H1 (cell line): ENCODE measurements around the gene GALK1. TPM values are rescaled to one million over a fixed set of nuclear protein-coding genes. Genes with fewer than 3 reads are reported as not detected.

ENCODE experiments used
- CTCF ChIA-PET: fragments of 300-600 bp; sonication (Branson Sonifier 250); formaldehyde crosslinking; loops from one replicate; lab custom pipeline; 2021; ENCODE audit not compliant: partially characterized antibody; lab: Charles Lee
- POLR2A ChIA-PET: fragments of 300-600 bp; sonication (Branson Sonifier 250); formaldehyde crosslinking; loops from one replicate; lab custom pipeline; 2021; ENCODE audit warnings: inconsistent platforms; ENCODE audit not compliant: partially characterized antibody; lab: Charles Lee
- DNase-seq, 2 experiments: peaks; one replicate each; pipeline versions ENCODE4 v3.0.0 to v3.0.0-alpha.2; 2010 to 2022; ENCODE audit warnings: low spot score in 2 of 2, low read depth in 1 of 2, mixed read lengths in 1 of 2
- FAIRE-seq: peaks from 2 replicates; lab custom pipeline; 2011; peaks lifted over from hg19 to GRCh38; lab: Jason Lieb, UNC
- H2AFZ ChIP-seq: 2 replicates; pipeline ENCODE4 v1.8.1; 2012; ENCODE audit warnings: low read length, inconsistent platforms
- H2AK5ac ChIP-seq: 2 replicates; pipeline ENCODE4 v1.6.1; 2013; ENCODE audit warnings: low read depth, low read length
- H2BK120ac ChIP-seq: replicated peaks from 2 replicates; pipeline ENCODE3; 2013; ENCODE audit warnings: low read depth, low read length, inconsistent platforms
- H2BK12ac ChIP-seq: 2 replicates; pipeline ENCODE4 v1.6.1; 2013; ENCODE audit warnings: low read depth, low read length
- H2BK15ac ChIP-seq: 2 replicates; pipeline ENCODE4 v1.6.1; 2013; ENCODE audit warnings: low read length
- H2BK20ac ChIP-seq: 2 replicates; pipeline ENCODE4 v1.6.1; 2013; ENCODE audit warnings: low read length
- H2BK5ac ChIP-seq: 2 replicates; pipeline ENCODE4 v1.6.1; 2013; ENCODE audit warnings: low read depth, low read length
- H3K14ac ChIP-seq: 2 replicates; pipeline ENCODE4 v1.6.1; 2013; ENCODE audit warnings: inconsistent platforms; ENCODE audit not compliant: insufficient read length
- H3K18ac ChIP-seq: 2 replicates; pipeline ENCODE4 v1.6.1; 2013; ENCODE audit warnings: low read length; ENCODE audit errors: extremely low read depth
- H3K23ac ChIP-seq: 2 replicates; pipeline ENCODE4 v1.6.1; 2013; ENCODE audit warnings: inconsistent platforms; ENCODE audit not compliant: insufficient read length
- H3K23me2 ChIP-seq: 2 replicates; pipeline ENCODE4 v1.6.1; 2013; ENCODE audit warnings: low read depth, low read length
- H3K27ac ChIP-seq: 2 replicates; pipeline ENCODE4 v1.6.1; 2011; ENCODE audit warnings: low read depth, low read length, inconsistent platforms
- H3K27me3 ChIP-seq, 4 experiments: replicated peaks in 1 of 4; 1 replicate in 1 of 4; 2 replicates in 3 of 4; pipeline versions ENCODE4 v1.6.1 to v1.8.1; 2011 to 2013; ENCODE audit warnings: low read length in 3 of 4, mild to moderate bottlenecking in 3 of 4, inconsistent platforms in 2 of 4, mixed read lengths in 2 of 4, moderate library complexity in 1 of 4; ENCODE audit not compliant: control insufficient read depth in 3 of 4, insufficient read depth in 3 of 4; ENCODE audit errors: extremely low read depth in 1 of 4
- H3K36me3 ChIP-seq, 4 experiments: 2 replicates each; pipeline versions ENCODE4 v1.6.1 to v1.8.1; 2011 to 2013; ENCODE audit warnings: mild to moderate bottlenecking in 4 of 4, low read length in 3 of 4, moderate library complexity in 2 of 4, control low read depth in 1 of 4, inconsistent platforms in 1 of 4; ENCODE audit not compliant: insufficient read depth in 4 of 4, control insufficient read depth in 2 of 4
- H3K4ac ChIP-seq: replicated peaks from 2 replicates; pipeline ENCODE3; 2013; ENCODE audit warnings: low read length, low read depth, mixed read lengths, inconsistent platforms; ENCODE audit not compliant: insufficient read length
- H3K4me1 ChIP-seq, 4 experiments: replicated peaks in 1 of 4; 1 replicate in 1 of 4; 2 replicates in 3 of 4; pipeline versions ENCODE4 v1.6.1 to v1.8.1; 2011 to 2013; ENCODE audit warnings: low read length in 3 of 4, inconsistent platforms in 2 of 4, mixed read lengths in 1 of 4; ENCODE audit not compliant: insufficient read depth in 4 of 4, control insufficient read depth in 3 of 4
- H3K4me2 ChIP-seq, 2 experiments: 2 replicates each; pipeline versions ENCODE4 v1.6.1 to v1.8.1; 2011 to 2013; ENCODE audit warnings: low read depth in 2 of 2, low read length in 2 of 2, control low read depth in 1 of 2, inconsistent platforms in 1 of 2, mild to moderate bottlenecking in 1 of 2; ENCODE audit not compliant: insufficient read depth in 1 of 2
- H3K4me3 ChIP-seq, 4 experiments: fragments of 200-600, 300-600 bp in 1 of 4; sonication (generic), shearing (Covaris generic), sonication (Bioruptor Twin) in 1 of 4; 2 replicates each; pipeline versions ENCODE4 v1.5.1 to v1.8.1; 2011 to 2016; ENCODE audit warnings: low read length in 4 of 4, low read depth in 3 of 4, control low read depth in 2 of 4, inconsistent platforms in 2 of 4, mild to moderate bottlenecking in 2 of 4, mixed read lengths in 1 of 4, moderate library complexity in 1 of 4; ENCODE audit not compliant: insufficient read depth in 2 of 4; ENCODE audit errors: extremely low read depth in 1 of 4
- H3K56ac ChIP-seq: replicated peaks from 2 replicates; pipeline ENCODE3; 2013; ENCODE audit warnings: low read depth, mild to moderate bottlenecking, mixed read lengths, low read length, inconsistent platforms; ENCODE audit not compliant: insufficient read length
- H3K79me1 ChIP-seq: 2 replicates; pipeline ENCODE4 v1.6.1; 2013; ENCODE audit warnings: low read depth, low read length, control low read depth
- H3K79me2 ChIP-seq, 2 experiments: 2 replicates each; pipeline versions ENCODE4 v1.6.1 to v1.8.1; 2012 to 2013; ENCODE audit warnings: low read length in 2 of 2, mild to moderate bottlenecking in 2 of 2, inconsistent platforms in 1 of 2; ENCODE audit not compliant: insufficient read depth in 2 of 2, control insufficient read depth in 1 of 2
- H3K9ac ChIP-seq, 4 experiments: replicated peaks in 1 of 4; 1 replicate in 1 of 4; 2 replicates in 3 of 4; pipeline versions ENCODE4 v1.6.1 to v1.8.1; 2011 to 2013; ENCODE audit warnings: low read depth in 3 of 4, low read length in 3 of 4, control low read depth in 2 of 4, mild to moderate bottlenecking in 2 of 4, moderate library complexity in 2 of 4, inconsistent platforms in 1 of 4; ENCODE audit errors: extremely low read depth in 1 of 4
- H3K9me3 ChIP-seq, 2 experiments: 2 replicates each; pipeline versions ENCODE4 v1.6.1 to v1.8.1; 2012 to 2013; ENCODE audit warnings: mild to moderate bottlenecking in 2 of 2, moderate library complexity in 2 of 2, control low read depth in 1 of 2, inconsistent platforms in 1 of 2, low read depth in 1 of 2, low read length in 1 of 2, mixed read lengths in 1 of 2; ENCODE audit not compliant: insufficient read depth in 2 of 2
- H4K20me1 ChIP-seq, 2 experiments: replicated peaks in 1 of 2; 2 replicates each; pipeline versions ENCODE3 to v1.8.1; 2011 to 2013; ENCODE audit warnings: inconsistent platforms in 2 of 2, low read length in 2 of 2, mild to moderate bottlenecking in 1 of 2; ENCODE audit not compliant: insufficient read depth in 2 of 2, control insufficient read depth in 1 of 2
- H4K5ac ChIP-seq: 2 replicates; pipeline ENCODE4 v1.6.1; 2013; ENCODE audit warnings: low read length, low read depth, mixed read lengths, inconsistent platforms; ENCODE audit not compliant: insufficient read length
- H4K8ac ChIP-seq: 2 replicates; pipeline ENCODE4 v1.8.0; 2013; ENCODE audit warnings: mild to moderate bottlenecking, moderate library complexity, low read length, inconsistent platforms; ENCODE audit not compliant: insufficient read depth; ENCODE audit errors: extremely low read depth
- H4K91ac ChIP-seq: replicated peaks from 2 replicates; pipeline ENCODE3; 2013; ENCODE audit warnings: low read length, mixed read lengths, inconsistent platforms; ENCODE audit not compliant: insufficient read length
- CBX8 ChIP-seq: fragments of 300-800, 300-1000 bp; sonication (generic); IDR thresholded peaks from 2 replicates; pipeline ENCODE4 v1.7.1; 2016; ENCODE audit warnings: low read depth, low read length, borderline replicate concordance
- KDM1A ChIP-seq: fragments of 200-600, 300-600 bp; sonication (generic); IDR thresholded peaks from 2 replicates; pipeline ENCODE4 v1.7.1; 2016; ENCODE audit warnings: mild to moderate bottlenecking, low read length, borderline replicate concordance
- WGBS, 2 experiments: shearing (Covaris generic) in 1 of 2; methylation state at CpG; one replicate each; pipeline versions ENCODE4 v1.1.6 to v1.1.7; 2013 to 2015; ENCODE audit warnings: low lambda C conversion rate in 2 of 2, mixed read lengths in 2 of 2, inconsistent platforms in 1 of 2, low coverage in 1 of 2, missing lambda C conversion rate in 1 of 2; ENCODE audit not compliant: insufficient replicate concordance in 2 of 2, insufficient coverage in 1 of 2, insufficient read length in 1 of 2; ENCODE audit errors: extremely low coverage in 1 of 2, missing lambda C conversion rate in 1 of 2; 5-methylcytosine and 5-hydroxymethylcytosine counted together
- polyA plus RNA-seq, 7 experiments: library from polyadenylated mRNA; depleted of rRNA in 3 of 7; stranded (reverse) in 5 of 7; unstranded in 2 of 7; fragments of >200 nt in 5 of 7; fragments of 200-250 nt in 2 of 7; gene quantifications; 1 replicate in 5 of 7; 2 replicates in 1 of 7; 4 replicates in 1 of 7; pipeline versions ENCODE4 v1.2.1 to v1.2.3, GENCODE V29; 2011 to 2013; ENCODE audit warnings: missing spikeins in 2 of 7, mixed read lengths in 2 of 7
- total RNA-seq: library from RNA; stranded (reverse); fragmentation: NEBNext Ultra II Directional; extraction: Animal tissue kit (Norgen Biotek cat#: 25700); gene quantifications from 2 replicates; pipeline ENCODE4 v1.2.1, GENCODE V29; 2021

The GALK1 gene
- total and polyA plus RNA-seq, 2 of the 8 experiments (the other 6 are each of a cell fraction or from before 2014, with no cell fraction given) = 34.1 to 47.9 TPM

- Histone ChIP-seq H2AFZ (no peak overlapping the region), H2BK12ac (no peak overlapping the region), H4K20me1 (peaks cover 0 to 5% of the 10 kb centered on the region in 2 experiments), H3K18ac (no peak overlapping the region), H3K4me1 (no peaks in the 10 kb centered on the region; a peak in 2 of 7 replicates), H2BK20ac (no peak overlapping the region), H4K91ac (no peak overlapping the region), H3K23ac (no peak overlapping the region), H2BK120ac (no peak overlapping the region), H3K23me2 (no peaks in the 10 kb centered on the region), H3K36me3 (no peaks in the 10 kb centered on the region), H3K27me3 (no peaks in the 10 kb centered on the region), H3K4me2 (no peak overlapping the region), H2AK5ac (no peak overlapping the region), H3K4me3 (no peak overlapping the region), H2BK5ac (no peak overlapping the region), H3K4ac (no peak overlapping the region), H3K9me3 (no peaks in the 10 kb centered on the region), H3K14ac (no peak overlapping the region), H3K79me1 (no peaks in the 10 kb centered on the region), H2BK15ac (no peak overlapping the region), H3K79me2 (no peaks in the 10 kb centered on the region), H4K8ac (no peak overlapping the region), H3K27ac (no peak overlapping the region), H3K9ac (no peak overlapping the region), H4K5ac (no peak overlapping the region), H3K56ac (no peak overlapping the region)
- CTCF ChIA-PET = interaction anchor here (0.7 to 4.8 kb wide), 16 partner anchors 10 to 130 kb away, joined by 3 to 44 read pairs (median 4); partner anchors contain the start of genes ITGB4 and SMIM5
- WGBS, 2 experiments = 94% methylated on average over 22 of the region's 26 CpGs; no CpG with 5 or more reads in 1 of the 2 experiments
- POLR2A ChIA-PET = interaction anchor here (1.0 to 2.4 kb wide), 3 partner anchors 10 to 45 kb away, joined by 3 to 11 read pairs (median 4); partner anchors contain the start of gene ITGB4
- TF ChIP-seq KDM1A (no peak), CBX8 (no peak)
- FAIRE-seq (no peak), DNase-seq (no peak)
Measured at GRCh38 chr17:75731086-75731715, 33.8 kb downstream of the GALK1 start.
